Activated CD4-positive, CD25-positive, alpha-beta regulatory T cell (primary cell): ENCODE results near the gene UNC13B.
"Not testable (repeated sequence)": the region's sequence is repeated elsewhere in the genome, so short reads cannot be mapped to it uniquely, and the experiment has no call there.

Source experiments
- DNase-seq, 4 experiments: peaks; one replicate each; lab custom pipeline; 2025; lab: John Stamatoyannopoulos, UW

The UNC13B gene

DNA sequence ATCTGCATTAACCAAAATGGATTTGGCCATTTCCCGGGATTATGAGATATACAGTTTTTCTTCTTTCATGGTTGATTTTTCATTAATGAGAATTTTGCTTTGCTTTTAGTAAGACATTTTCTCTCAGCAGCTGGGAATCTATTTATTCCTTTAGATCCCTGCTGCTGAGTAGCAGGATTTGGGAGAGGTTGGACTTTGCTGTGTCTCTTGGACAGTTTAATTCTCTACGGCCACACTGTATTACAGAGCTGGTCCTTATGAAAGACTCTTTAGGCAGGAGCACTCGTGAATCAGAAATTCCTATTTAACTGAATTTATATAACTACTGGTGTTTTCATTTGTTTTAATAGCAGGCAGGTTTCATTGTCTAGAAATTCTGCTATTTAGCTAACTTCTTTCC, 1.6 kb downstream of the UNC13B start:
- no peak for DNase-seq

DNA sequence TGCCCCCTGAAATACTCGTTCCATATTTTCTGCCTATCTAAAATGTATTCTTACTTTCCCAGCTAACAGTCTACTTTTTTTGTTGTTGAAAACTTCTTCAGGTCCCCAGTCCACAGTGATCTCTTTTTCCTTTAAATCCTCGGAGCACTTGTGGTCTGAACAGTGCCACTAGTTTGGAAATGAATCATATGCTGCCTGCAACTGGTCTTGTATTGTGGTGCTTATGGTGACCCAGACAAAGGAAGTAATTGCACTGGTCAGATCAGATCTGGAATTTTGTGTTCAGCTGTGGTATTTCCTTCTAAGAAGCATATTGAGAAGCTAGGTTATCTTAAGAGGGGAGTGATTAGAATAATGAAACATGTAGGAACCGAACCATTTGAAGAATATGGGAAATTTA, 2.9 kb downstream of the UNC13B start:
- DNase-seq: no peak

DNA sequence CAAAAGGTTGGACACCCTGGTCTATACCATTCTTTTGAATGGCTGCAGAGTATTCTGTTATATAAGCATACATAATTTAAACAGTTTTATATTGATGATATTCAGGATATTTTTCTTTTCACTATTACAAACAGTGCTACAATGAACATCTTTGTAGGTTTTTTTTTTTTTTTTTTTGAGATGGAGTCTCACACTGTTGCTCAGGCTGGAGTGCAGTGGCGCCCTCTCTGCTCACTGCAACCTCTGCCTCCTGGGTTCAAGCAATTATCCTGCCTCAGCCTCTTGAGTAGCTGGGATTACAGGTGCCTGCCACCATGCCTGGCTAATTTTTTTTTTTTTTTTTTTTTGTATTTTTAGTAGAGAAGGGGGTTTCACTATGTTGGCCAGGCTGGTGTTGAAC, 5.6 kb downstream of the UNC13B start:
- DNase-seq: not testable (repeated sequence)

DNA sequence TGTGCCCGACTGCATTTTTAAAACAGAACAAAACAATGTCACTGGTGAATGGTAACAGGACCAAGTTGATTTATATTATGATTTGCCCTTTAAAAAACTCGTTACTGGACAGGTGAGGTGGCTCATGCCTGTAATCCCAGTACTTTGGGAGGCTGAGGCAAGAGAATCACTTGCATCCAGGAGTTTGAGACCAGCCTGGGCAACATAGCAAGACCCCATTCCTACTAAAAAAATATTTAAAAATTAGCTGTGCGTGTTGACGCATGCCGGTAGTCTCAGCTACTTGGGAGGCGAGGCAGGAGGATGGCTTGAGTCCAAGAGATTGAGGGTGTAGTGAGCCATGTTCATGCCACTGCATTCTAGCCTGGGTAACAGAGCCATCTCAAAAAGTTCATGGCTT, 7.2 kb downstream of the UNC13B start:
- DNase-seq: no peak

DNA sequence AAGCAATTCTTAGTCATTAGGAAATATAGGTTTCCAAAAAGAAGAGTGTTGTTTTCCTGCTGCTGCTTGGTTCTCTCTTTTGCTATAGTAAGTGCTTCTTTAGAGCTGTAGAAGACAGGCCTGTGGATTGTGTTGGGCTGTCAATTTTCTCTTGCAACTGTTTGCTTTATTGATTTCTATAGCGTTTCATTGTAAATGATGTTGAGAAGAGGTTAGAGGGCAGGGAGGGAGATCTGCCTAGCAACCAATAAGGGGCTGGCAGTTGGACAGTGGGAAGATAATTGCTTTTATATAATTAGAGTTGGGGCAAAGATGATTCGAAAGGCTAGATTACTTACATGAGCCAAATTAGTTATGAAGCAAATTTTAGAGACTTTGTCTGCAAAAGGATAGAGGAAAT, 11.1 kb downstream of the UNC13B start:
- DNase-seq: no peak

DNA sequence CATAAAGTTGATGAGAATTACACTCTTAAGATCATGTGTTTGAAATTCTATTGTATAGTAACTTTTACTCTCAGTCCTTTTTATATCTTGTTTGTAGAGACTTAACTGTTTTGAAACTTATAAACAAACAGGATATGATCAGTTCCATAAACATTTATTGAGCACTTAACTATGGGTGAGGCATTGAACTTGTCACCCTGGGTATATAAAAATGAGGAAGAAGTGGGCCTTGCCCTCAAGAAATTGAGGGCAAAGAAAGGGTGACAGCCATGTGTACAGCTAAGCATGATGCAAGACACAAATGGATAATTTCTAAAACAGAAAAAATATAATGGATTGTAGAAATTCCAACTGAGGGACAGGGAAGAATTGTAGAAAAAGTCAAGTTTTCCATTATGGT, 15.7 kb downstream of the UNC13B start:
- no peak for DNase-seq

DNA sequence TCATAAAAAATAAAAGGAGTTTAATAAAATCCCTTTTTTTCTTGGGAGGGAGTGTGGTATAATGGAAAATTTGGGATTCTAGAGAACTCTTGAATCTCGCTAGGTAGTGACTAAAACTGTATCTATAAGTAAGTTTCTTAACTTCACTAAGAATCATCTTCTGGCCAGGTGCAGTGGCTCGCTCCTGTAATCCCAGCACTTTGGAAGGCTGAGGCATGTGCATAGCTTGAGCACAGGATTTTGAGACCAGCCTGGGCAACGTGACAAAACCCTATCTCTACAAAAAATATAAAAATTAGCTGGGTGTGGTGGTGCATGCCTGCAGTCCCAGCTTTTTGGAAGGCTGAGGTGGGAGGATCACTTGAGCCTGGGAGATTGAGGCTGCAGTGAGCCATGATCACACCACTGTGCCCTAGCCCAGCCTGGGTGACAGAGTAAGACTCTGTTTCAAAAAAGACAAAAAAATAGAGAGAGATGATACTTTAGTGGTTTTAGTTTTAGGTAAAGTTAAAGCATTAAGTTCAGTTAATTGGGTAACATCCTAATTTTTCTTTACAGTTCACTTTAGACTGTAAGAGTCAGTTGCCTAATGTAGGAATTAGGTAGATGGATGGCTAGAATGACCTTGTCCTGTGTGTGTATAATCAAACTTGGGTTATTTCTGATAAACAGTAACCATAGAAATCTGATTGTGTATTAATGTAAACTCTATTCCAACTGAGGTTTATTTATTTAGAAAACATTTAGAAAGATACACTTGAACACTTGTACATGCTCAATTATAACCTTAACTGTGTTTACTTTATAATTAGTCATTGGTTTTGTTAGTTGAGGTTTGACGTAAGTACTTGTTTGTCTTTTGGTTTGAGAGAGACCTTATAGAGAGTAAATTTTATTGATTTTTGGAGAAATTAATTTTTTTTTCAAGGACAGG, 17.8 kb downstream of the UNC13B start:
- DNase-seq: no peak

DNA sequence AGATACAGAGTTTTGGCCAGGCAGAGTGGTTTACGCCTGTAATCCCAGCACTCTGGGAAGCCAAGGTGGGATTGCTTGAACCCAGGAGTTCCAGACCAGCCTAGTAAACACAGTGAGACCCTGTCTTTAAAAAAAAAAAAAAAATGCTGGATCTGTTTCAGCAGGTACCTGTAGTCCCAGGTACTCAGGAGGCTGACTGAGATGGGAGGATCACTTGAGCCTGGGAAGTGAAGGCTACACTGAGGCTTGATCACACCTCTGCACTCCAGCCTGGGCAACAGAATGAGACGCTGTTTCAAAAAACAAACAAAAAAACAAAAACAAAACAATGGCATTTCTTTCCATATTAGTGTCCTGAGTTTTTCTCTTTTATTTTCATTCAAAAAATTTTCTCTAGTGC, 19.0 kb downstream of the UNC13B start:
- DNase-seq: no peak

DNA sequence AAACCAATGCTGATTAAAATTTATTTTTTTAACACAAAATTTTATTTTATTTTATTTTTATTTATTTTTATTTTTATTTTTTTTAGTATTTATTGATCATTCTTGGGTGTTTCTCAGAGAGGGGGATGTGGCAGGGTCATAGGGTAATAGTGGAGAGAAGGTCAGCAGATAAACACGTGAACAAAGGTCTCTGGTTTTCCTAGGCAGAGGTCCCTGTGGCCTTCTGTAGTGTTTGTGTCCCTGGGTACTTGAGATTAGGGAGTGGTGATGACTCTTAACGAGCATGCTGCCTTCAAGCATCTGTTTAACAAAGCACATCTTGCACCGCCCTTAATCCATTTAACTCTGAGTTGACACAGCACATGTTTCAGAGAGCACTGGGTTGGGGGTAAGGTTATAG, 20.6 kb downstream of the UNC13B start:
- DNase-seq: not testable (repeated sequence)

DNA sequence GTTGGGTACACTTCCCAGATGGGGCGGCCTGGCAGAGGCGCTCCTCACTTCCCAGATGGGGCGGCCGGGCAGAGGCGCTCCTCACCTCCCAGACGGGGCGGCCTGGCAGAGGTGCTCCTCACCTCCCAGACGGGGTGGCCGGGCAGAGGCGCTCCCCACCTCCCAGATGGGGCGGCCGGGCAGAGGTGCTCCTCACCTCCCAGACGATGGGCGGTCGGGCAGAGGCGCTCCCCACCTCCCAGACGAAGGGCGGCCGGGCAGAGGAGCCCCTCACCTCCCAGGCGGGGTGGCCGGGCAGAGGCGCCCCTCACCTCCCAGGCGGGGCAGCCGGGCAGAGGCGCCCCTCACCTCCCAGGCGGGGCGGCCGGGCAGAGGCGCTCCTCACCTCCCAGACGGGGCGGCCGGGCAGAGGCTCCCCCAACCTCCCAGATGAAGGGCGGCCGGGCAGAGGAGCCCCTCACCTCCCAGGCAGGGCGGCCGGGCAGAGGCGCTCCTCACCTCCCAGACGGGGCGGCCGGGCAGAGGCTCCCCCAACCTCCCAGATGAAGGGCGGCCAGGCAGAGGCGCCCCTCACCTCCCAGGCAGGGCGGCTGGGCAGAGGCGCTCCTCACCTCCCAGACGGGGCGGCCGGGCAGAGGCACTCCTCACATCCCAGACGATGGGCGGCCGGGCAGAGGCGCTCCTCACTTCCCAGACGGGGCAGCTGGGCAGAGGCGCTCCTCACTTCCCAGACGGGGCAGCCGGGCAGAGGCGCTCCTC, 21.4 kb downstream of the UNC13B start:
- peak in 1 of 4 experiments; percentile 2 for DNase-seq

DNA sequence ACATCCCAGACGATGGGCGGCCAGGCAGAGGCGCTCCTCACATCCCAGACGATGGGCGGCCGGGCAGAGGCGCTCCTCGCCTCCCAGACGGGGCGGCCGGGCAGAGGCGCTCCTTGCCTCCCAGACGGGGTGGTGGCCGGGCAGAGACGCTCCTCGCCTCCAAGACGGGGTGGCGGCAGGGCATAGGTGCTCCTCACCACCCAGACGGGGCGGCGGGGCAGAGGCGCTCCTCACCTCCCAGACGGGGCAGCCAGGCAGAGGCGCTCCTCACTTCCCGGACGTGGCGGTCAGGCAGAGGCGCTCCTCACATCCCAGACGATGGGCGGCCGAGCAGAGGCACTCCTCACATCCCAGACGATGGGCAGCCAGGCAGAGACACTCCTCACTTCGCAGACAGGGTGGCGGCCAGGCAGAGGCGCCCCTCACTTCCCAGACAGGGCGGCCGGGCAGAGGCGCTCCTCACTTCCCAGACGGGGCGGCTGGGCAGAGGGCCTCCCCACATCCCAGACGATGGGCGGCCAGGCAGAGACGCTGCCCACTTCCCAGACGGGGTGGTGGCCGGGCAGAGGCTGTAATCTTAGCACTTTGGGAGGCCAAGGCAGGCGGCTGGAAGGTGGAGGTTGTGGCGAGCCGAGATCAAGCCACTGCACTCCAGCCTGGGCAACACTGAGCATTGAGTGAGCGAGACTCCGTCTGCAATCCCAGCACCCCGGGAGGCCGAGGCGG, 22.1 kb downstream of the UNC13B start:
- not testable (repeated sequence) for DNase-seq

DNA sequence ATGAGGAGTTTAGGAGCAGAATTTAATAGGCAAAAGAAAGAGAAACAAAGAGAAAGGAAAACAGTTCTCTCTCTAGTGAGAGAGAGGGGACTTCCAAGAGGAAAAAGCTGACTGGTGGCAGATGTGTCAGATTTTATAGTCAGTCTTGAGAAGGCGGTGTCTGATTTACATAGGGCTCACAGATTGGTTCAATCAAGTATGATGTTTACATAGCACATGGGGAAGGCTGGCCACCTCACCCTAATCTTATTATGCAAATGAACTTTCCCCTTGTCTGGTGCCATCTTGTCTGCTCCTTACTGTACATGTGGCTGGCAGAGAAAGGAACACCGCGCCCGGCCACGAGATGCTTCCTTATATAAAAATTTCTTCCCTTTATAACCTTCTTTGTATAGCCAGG, 24.7 kb downstream of the UNC13B start:
- DNase-seq: no peak

DNA sequence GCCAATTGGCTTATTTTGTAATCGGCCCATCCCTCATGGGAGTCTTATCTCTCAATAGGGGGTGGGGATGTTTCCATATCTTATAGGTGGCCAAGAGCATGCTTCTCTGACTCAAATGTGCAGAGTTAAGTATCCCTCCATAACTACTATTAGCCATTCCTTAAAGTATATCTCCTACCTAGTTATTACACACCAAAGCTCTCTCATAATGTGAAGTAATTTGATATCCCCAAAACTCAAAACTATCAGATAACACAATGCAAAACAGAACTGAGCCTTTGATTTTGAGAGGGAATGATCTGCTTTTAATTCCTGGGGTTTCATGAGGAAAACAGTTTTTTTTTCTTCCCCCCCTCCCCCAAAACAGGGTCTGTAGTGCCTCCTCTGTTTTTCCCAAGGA, 28.4 kb downstream of the UNC13B start:
- no peak for DNase-seq

DNA sequence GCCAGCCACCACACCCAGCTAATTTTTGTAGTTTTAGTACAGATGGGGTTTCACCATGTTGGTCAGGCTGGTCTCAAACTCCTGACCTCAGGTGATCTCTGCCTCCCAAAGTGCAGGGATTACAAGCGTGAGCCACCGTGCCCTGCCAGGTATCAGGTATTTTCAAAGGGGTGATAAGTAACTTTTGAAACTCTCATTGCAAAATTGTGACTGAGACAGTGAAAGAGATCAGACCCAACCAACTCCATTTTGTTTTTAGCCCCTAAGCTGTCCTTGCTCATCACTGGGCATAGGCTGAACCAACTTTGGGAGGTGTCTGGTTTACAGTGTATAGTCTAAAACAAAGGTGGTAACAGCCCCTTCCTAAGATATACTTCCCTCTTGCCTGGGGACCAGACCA, 29.3 kb downstream of the UNC13B start:
- no peak for DNase-seq

DNA sequence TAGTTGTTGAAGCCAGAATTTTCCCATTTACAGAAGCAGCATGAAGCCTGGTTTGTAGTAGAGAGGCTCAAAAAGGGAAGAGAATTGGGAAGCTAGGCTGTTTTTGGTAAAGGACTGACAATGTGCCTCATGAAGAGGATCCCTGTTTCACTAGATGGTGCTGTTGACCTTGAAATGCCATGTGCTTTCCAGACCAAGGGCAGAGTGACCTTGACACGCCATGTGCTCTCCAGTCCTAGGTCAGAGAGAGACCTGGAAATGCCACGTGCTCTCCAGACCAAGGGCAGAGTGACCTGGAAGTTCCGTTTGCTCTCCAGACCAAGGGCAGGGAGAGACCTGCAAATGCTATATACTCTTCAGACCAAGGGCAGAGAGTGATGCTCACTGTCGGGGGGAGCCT, 32.0 kb downstream of the UNC13B start:
- DNase-seq: no peak

DNA sequence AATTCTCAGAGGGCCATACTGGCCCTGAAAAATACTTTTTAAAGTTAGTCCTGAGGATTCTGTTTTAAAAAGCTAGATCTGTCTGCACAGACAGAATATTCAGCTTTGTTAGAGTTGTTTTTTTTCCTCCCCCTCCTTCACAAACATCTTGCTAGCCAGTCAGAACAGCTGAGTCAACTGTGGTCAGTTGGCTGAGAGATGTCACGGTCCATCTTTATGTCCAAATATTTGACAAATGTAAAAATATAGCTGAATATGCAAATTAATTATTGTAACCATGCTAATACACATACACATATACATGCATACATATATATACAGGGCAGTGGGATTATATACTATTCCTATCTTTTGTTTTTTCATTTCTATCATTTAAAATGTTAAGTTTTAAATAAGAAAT, 33.9 kb downstream of the UNC13B start:
- DNase-seq: no peak

DNA sequence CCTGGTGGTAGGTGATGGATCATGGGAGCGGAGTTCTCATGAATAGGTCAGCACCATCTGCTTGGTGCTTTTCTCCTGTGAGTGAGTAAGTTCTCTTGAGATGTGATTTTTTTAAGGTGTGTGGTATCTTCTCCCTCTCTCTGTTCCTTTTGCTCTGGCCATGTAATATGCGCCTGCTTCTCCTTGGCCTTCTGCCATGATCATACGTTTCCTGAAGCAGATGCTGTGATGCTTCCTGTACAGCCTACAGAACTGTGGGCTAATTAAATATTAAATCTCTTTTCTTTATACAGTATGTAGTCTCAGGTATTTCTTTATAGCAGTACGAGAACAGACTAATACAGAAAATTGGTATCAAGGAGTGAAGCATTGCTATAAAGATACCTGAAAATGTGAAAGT, 36.4 kb downstream of the UNC13B start:
- no peak for DNase-seq

DNA sequence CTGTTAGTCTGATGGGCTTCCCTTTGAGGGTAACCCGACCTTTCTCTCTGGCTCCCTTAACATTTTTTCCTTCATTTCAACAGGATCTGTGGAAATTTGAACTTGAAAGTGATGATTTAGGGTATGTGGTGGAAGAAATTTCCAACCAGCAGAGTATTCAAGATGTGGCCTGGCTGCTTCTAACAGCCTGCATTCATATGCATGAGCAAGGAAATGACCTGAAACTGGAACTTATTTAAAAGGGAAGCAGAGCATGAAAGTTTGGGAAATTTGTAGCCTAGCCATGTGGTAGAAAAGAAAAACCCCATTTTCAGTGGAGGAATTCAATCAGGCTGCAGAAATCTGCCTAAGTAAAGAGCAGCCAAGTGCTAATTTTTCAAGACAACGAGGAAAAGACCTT, 41.7 kb downstream of the UNC13B start:
- no peak for DNase-seq

DNA sequence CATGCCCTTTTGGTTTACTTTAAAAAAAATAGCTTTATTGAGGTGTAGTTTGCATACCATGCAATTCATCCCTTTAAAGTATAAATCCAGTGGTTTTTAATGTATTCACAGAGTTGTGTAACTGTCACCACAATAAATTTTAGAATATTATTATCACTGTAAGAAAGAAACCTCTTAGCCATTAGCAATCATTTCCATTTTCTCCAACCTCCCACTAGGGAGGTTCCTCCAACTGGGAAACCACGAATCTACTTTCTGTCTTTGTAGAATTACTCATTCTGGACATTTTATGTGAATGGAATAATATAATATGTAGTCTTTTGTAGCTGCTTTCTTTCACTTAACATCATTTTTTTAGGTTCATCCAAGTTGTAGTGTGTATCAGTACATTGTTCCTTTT, 43.5 kb downstream of the UNC13B start:
- no peak for DNase-seq

DNA sequence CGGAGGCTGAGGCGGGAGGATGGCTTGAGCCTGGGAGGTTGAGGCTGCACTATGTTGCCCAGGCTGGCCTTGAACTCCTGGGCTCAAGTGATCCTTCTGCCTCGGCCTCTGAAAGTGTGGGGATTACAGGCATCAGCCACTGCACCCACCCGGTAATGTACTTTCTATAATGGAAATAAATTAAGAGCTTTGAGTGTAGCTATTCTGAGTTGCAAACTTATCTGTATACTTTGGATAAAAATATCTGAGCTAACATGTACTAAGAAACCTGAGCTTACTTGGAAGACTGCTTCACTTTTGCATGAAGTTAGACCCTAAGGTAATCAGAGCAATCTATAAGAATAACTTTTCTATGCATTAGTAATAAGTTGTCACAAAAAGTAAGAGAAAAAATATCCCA, 50.0 kb downstream of the UNC13B start:
- no peak for DNase-seq

DNA sequence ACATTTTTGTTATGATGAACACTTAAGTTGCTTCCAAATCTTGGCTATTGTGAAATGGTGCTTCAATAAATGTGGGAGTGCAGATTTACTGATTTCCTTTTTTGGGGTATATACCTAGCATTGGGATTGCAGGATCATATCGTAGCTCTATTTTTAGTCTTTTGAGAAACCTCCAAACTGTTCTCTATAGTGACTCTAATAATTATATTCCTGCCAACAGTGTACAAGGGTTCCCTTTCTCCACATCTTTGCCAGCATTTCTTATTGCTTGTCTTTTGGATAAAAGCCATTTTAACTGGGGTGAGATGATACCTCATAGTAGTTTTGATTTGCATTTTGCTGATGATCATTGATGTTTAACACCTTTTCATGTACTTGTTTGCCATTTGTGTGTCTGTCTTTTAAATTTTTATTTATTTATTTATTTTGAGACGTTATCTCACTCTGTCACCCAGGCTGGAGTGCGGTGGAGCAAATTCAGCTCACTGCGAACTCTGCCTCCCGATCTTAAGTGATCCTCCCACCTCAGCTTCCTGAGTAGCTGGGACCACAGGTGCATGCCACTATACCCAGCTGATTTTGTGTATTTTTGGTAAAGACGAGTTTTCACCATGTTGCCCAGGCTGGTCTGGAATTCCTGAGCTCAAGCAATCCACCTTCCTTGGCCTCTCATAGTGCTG, 59.0 kb downstream of the UNC13B start:
- DNase-seq: no peak

DNA sequence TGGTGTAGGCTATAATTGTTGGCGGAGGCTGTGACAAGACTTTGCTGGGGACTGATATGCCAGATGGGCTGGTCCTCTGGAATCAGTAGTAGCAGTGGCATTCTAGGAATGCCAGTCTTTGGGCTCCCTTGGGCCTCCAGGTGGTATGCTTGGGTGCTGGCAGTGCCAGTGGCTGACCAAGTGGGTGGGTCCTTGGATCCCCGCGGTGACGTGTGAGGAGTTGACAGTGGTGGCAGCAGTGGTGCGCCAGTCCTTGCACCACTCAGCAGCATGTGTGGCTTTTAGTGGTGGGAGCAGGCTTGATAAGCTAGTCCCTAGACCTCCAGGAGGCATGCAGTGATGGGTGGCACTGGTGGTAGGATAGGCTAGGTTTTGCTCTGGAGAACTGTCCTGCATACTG, 63.9 kb downstream of the UNC13B start:
- no peak for DNase-seq
